ENCODE measurements around the gene KLF5. TPM values are rescaled to one million over a fixed set of nuclear protein-coding genes. Genes with fewer than 3 reads are reported as not detected.

Gene KLF5
- total RNA-seq, 1 experiment from 2014 or later = 7.2 TPM

- POLR2A ChIA-PET (ENCODE audit: low non-redundant PET) = no interaction called here
- Histone ChIP-seq H3K4me3 (ENCODE audit: low read depth, low read length, poor library complexity, severe bottlenecking) (no peak overlapping the region), H3K27me3 (replicated peaks; ENCODE audit: insufficient read depth, low read depth, low read length, poor library complexity) (no peaks in the 10 kb centered on the region), H3K36me3 (ENCODE audit: insufficient read depth, low read length, poor library complexity, severe bottlenecking) (no peaks in the 10 kb centered on the region), H3K9me3 (ENCODE audit: low read depth, low read length, poor library complexity, severe bottlenecking) (no peaks in the 10 kb centered on the region), H3K4me1 (ENCODE audit: insufficient read depth, low read length, poor library complexity, severe bottlenecking) (no peaks in the 10 kb centered on the region), H3K27ac (ENCODE audit: low read depth, low read length, poor library complexity, severe bottlenecking) (no peak overlapping the region)
- DNase-seq (ENCODE audit: low spot score) = no peak
- no TSS peak for BruUV-seq (replicated peaks)
- intact Hi-C loops (cut with micrococcal nuclease; ENCODE audit: unreplicated experiment) = no loop called here
- CTCF ChIA-PET = no interaction called here
- no peak for TF ChIP-seq EZH2 (IDR thresholded peaks at IDR 0.05; ENCODE audit: borderline replicate concordance, low read depth, low read length, poor library complexity, severe bottlenecking)
- TF ChIP-seq, protein P1, sequence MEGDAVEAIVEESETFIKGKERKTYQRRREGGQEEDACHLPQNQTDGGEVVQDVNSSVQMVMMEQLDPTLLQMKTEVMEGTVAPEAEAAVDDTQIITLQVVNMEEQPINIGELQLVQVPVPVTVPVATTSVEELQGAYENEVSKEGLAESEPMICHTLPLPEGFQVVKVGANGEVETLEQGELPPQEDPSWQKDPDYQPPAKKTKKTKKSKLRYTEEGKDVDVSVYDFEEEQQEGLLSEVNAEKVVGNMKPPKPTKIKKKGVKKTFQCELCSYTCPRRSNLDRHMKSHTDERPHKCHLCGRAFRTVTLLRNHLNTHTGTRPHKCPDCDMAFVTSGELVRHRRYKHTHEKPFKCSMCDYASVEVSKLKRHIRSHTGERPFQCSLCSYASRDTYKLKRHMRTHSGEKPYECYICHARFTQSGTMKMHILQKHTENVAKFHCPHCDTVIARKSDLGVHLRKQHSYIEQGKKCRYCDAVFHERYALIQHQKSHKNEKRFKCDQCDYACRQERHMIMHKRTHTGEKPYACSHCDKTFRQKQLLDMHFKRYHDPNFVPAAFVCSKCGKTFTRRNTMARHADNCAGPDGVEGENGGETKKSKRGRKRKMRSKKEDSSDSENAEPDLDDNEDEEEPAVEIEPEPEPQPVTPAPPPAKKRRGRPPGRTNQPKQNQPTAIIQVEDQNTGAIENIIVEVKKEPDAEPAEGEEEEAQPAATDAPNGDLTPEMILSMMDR (conservative IDR thresholded peaks at IDR 0.05; ENCODE audit: low read depth, low read length) = no peak
Observed at GRCh38 chr13:73035660-73036059, 23.1 kb upstream of the KLF5 start.

DNA sequence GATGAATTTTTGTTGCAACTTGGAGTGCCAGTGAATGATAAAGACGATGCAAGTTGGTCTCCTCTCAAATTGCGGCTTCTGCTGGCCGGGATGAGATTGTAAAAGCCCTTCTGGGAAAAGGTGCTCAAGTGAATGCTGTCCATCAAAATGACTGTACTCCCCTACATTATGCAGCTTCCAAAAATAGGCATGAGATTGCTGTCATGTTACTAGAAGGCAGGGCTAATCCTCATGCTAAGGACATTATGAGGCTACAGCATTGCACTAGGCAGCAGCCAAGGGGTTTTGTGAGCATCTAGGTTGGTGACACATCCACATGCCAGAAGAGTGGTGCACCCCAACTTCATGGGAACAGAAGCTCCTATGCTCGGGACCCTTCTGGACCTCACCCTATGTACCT is 22.2 kb upstream of the KLF5 start:
- BruUV-seq (replicated peaks) = no TSS peak
- POLR2A ChIA-PET (ENCODE audit: low non-redundant PET) = no interaction called here
- CTCF ChIA-PET = no interaction called here
- H3K27ac ChIP-seq (ENCODE audit: low read depth, low read length, poor library complexity, severe bottlenecking) = no peak overlapping the region
- no peak for DNase-seq (ENCODE audit: low spot score)
- no peaks in the 10 kb centered on the region for H3K4me1 ChIP-seq (ENCODE audit: insufficient read depth, low read length, poor library complexity, severe bottlenecking)
- H3K4me3 ChIP-seq (ENCODE audit: low read depth, low read length, poor library complexity, severe bottlenecking) = no peak overlapping the region
- no peaks in the 10 kb centered on the region for H3K36me3 ChIP-seq (ENCODE audit: insufficient read depth, low read length, poor library complexity, severe bottlenecking)
- TF ChIP-seq EZH2 (IDR thresholded peaks at IDR 0.05; ENCODE audit: borderline replicate concordance, low read depth, low read length, poor library complexity, severe bottlenecking) = no peak
- TF ChIP-seq, protein P1 (conservative IDR thresholded peaks at IDR 0.05; ENCODE audit: low read depth, low read length) = no peak
- no peaks in the 10 kb centered on the region for H3K9me3 ChIP-seq (ENCODE audit: low read depth, low read length, poor library complexity, severe bottlenecking)
- H3K27me3 ChIP-seq (replicated peaks; ENCODE audit: insufficient read depth, low read depth, low read length, poor library complexity) = no peaks in the 10 kb centered on the region
- intact Hi-C loops (cut with micrococcal nuclease; ENCODE audit: unreplicated experiment) = no loop called here

GRCh38 chr13:73038064-73038463 is 20.7 kb upstream of the KLF5 start:
- Histone ChIP-seq H3K9me3 (ENCODE audit: low read depth, low read length, poor library complexity, severe bottlenecking) (no peaks in the 10 kb centered on the region), H3K27ac (ENCODE audit: low read depth, low read length, poor library complexity, severe bottlenecking) (no peak overlapping the region), H3K4me1 (ENCODE audit: insufficient read depth, low read length, poor library complexity, severe bottlenecking) (no peaks in the 10 kb centered on the region), H3K36me3 (ENCODE audit: insufficient read depth, low read length, poor library complexity, severe bottlenecking) (no peaks in the 10 kb centered on the region), H3K4me3 (ENCODE audit: low read depth, low read length, poor library complexity, severe bottlenecking) (no peak overlapping the region), H3K27me3 (replicated peaks; ENCODE audit: insufficient read depth, low read depth, low read length, poor library complexity) (no peaks in the 10 kb centered on the region)
- CTCF ChIA-PET = no interaction called here
- DNase-seq (ENCODE audit: low spot score) = no peak
- no TSS peak for BruUV-seq (replicated peaks)
- POLR2A ChIA-PET (ENCODE audit: low non-redundant PET) = no interaction called here
- TF ChIP-seq, protein P1 (conservative IDR thresholded peaks at IDR 0.05; ENCODE audit: low read depth, low read length) = no peak
- no peak for TF ChIP-seq EZH2 (IDR thresholded peaks at IDR 0.05; ENCODE audit: borderline replicate concordance, low read depth, low read length, poor library complexity, severe bottlenecking)
- intact Hi-C loops (cut with micrococcal nuclease; ENCODE audit: unreplicated experiment) = no loop called here
